Endodermal cell (in vitro differentiated cells): ENCODE data around the gene ACOT7. TPM values are rescaled to one million over a fixed set of nuclear protein-coding genes. Genes with fewer than 3 reads are reported as not detected.
A peak's percentile ranks its signal among the peaks of the same experiment; 100 is the strongest.

Source experiments
- DNase-seq: peaks from one replicate; pipeline ENCODE4 v3.0.0-alpha.2; 2017
- H3K27ac ChIP-seq: 2 replicates; pipeline ENCODE4 v1.5.1; 2013; ENCODE audit warnings: mild to moderate bottlenecking, low read depth, low read length, moderate library complexity
- H3K27me3 ChIP-seq: 2 replicates; pipeline ENCODE4 v1.6.1; 2013; ENCODE audit warnings: mild to moderate bottlenecking, low read length, moderate library complexity; ENCODE audit not compliant: insufficient read depth, control insufficient read depth, poor library complexity, severe bottlenecking
- H3K36me3 ChIP-seq: 2 replicates; pipeline ENCODE4 v1.7.0; 2013; ENCODE audit warnings: mild to moderate bottlenecking, low read length, moderate library complexity; ENCODE audit not compliant: control insufficient read depth, insufficient read depth
- H3K4me1 ChIP-seq: one replicate; pipeline ENCODE4 v1.7.0; 2013; ENCODE audit warnings: low read length; ENCODE audit not compliant: control insufficient read depth, insufficient read depth
- H3K4me3 ChIP-seq: 2 replicates; pipeline ENCODE4 v1.5.1; 2013; ENCODE audit warnings: mild to moderate bottlenecking, low read length, moderate library complexity
- H3K9ac ChIP-seq: 2 replicates; pipeline ENCODE4 v1.6.1; 2013; ENCODE audit warnings: mild to moderate bottlenecking, low read length, moderate library complexity; ENCODE audit not compliant: poor library complexity, severe bottlenecking; ENCODE audit errors: extremely low read depth
- H3K9me3 ChIP-seq: 2 replicates; pipeline ENCODE4 v1.6.1; 2013; ENCODE audit warnings: mild to moderate bottlenecking, low read length, moderate library complexity; ENCODE audit not compliant: control insufficient read depth
- H3K27ac Mint-ChIP-seq: 2 replicates; pipeline ENCODE4 v1.8.0; 2020; ENCODE audit warnings: mixed read lengths
- H3K27me3 Mint-ChIP-seq: 2 replicates; pipeline ENCODE4 v1.8.0; 2021; ENCODE audit warnings: mild to moderate bottlenecking, mixed read lengths; ENCODE audit not compliant: insufficient read depth
- H3K36me3 Mint-ChIP-seq: 2 replicates; pipeline ENCODE4 v1.8.0; 2020; ENCODE audit warnings: low read depth, mixed read lengths
- H3K4me1 Mint-ChIP-seq: 2 replicates; pipeline ENCODE4 v1.8.0; 2020; ENCODE audit warnings: mixed read lengths
- H3K4me3 Mint-ChIP-seq: 2 replicates; pipeline ENCODE4 v1.8.0; 2020; ENCODE audit warnings: mild to moderate bottlenecking, moderate library complexity, mixed read lengths
- H3K9me3 Mint-ChIP-seq: 2 replicates; pipeline ENCODE4 v1.8.0; 2020; ENCODE audit warnings: mild to moderate bottlenecking, mixed read lengths
- WGBS, 2 experiments: methylation state at CpG; one replicate each; pipeline versions ENCODE4 v1.1.5 to v1.1.7; 2013; ENCODE audit warnings: missing lambda C conversion rate in 2 of 2, mixed read lengths in 1 of 2; ENCODE audit not compliant: insufficient coverage in 1 of 2, insufficient read length in 1 of 2; 5-methylcytosine and 5-hydroxymethylcytosine counted together
- total RNA-seq, 2 donors: library from RNA; stranded (reverse); fragmentation: NEBNext Ultra II Directional in 1 of 2; extraction: Animal tissue kit (Norgen Biotek cat#: 25700) in 1 of 2; gene quantifications; 2 replicates in 1 of 2; 3 replicates in 1 of 2; pipeline ENCODE4 v1.2.1, GENCODE V29; 2021
- TF ChIP-seq, protein P1 (sequence below): fragments of 200-600 bp; sonication (generic); conservative IDR thresholded peaks from 2 replicates; pipeline ENCODE4 v1.5.0; 2021; ENCODE audit warnings: antibody characterized with exemption, mild to moderate bottlenecking

The ACOT7 gene
- total RNA-seq, 2 donors from 2014 or later: 51.3 to 70.7 TPM

DNA sequence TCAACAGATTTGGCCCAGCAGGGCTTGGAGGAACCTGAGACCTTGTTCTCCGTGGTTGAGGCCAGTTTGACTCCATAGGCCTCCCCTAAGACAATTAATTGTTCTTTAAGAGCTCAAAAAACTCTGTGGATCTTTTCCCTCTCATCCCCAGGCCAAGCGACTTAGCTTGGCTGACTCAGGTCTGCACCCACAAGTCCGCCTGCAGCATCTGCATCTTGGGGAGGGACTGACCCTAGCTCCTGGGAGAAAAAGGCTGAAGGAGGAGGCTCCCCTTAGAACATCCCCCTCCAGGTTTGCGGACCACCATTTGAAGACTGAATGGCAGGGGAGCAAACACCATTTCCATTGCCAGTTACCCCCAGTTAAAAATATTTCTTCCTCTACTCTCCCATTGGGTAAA, 27.7 kb upstream of the ACOT7 start:
- Mint-ChIP-seq H3K27me3 (peaks cover 94% of the 10 kb centered on the region), H3K4me3 (no peak overlapping the region), H3K27ac (no peak overlapping the region), H3K9me3 (no peaks in the 10 kb centered on the region), H3K36me3 (no peaks in the 10 kb centered on the region), H3K4me1 (peaks cover 6% of the 10 kb centered on the region)
- DNase-seq: no peak
- H3K27me3 ChIP-seq: peaks cover 100% of the 10 kb centered on the region
- H3K9me3 ChIP-seq: no peaks in the 10 kb centered on the region
- H3K27ac ChIP-seq: no peak overlapping the region
- no peak overlapping the region for H3K9ac ChIP-seq
- WGBS, 2 experiments: 38 to 68% methylated on average over 3 to 4 of the region's 4 CpGs
- no peaks in the 10 kb centered on the region for H3K36me3 ChIP-seq
- peaks cover 4% of the 10 kb centered on the region for H3K4me1 ChIP-seq
- TF ChIP-seq, protein P1, sequence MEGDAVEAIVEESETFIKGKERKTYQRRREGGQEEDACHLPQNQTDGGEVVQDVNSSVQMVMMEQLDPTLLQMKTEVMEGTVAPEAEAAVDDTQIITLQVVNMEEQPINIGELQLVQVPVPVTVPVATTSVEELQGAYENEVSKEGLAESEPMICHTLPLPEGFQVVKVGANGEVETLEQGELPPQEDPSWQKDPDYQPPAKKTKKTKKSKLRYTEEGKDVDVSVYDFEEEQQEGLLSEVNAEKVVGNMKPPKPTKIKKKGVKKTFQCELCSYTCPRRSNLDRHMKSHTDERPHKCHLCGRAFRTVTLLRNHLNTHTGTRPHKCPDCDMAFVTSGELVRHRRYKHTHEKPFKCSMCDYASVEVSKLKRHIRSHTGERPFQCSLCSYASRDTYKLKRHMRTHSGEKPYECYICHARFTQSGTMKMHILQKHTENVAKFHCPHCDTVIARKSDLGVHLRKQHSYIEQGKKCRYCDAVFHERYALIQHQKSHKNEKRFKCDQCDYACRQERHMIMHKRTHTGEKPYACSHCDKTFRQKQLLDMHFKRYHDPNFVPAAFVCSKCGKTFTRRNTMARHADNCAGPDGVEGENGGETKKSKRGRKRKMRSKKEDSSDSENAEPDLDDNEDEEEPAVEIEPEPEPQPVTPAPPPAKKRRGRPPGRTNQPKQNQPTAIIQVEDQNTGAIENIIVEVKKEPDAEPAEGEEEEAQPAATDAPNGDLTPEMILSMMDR: no peak
- no peak overlapping the region for H3K4me3 ChIP-seq

DNA sequence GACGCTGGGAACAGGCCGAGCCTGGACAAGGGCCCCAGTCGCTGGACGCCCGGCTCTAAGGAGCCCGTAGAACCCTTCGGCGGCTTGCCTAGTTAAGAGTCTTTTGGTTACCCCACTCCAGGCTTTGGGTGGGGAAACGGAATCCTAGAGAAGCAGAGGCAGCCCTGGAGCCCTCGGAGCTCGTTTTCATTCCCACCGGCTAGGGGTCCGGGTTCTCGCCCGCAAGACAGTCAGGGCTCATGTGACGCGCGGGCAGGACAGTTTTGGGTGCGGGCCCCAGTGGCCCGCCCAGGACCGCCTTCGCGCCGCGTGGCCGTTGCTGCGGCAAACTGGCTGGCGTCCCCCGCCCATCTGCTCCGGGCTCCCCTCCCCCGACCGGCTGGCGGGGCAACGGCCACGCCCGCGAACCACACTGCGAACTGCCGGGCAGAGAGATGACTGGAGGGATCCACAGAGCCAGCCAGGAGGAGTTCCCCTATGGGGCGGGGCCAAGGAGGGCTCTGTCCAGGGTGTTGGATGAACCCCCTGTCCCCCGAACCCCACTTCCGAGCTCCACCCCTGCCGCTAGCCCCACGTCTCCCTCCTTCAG, 27.0 kb upstream of the ACOT7 start:
- H3K36me3 ChIP-seq: no peaks in the 10 kb centered on the region
- Mint-ChIP-seq H3K4me1 (peaks cover 6% of the 10 kb centered on the region), H3K9me3 (no peaks in the 10 kb centered on the region), H3K36me3 (no peaks in the 10 kb centered on the region), H3K27me3 (peaks cover 94% of the 10 kb centered on the region), H3K27ac (no peak overlapping the region), H3K4me3 (peak overlapping the region; percentile 26)
- H3K9ac ChIP-seq: no peak overlapping the region
- no peak overlapping the region for H3K27ac ChIP-seq
- no peaks in the 10 kb centered on the region for H3K9me3 ChIP-seq
- peaks cover 100% of the 10 kb centered on the region for H3K27me3 ChIP-seq
- 19 to 23% methylated on average over 11 to 44 of the region's 44 CpGs for whole genome bisulfite sequencing, 2 experiments
- H3K4me1 ChIP-seq: peaks cover 4% of the 10 kb centered on the region
- TF ChIP-seq, protein P1: no peak
- H3K4me3 ChIP-seq: no peak overlapping the region
- DNase-seq: peak; percentile 76

DNA sequence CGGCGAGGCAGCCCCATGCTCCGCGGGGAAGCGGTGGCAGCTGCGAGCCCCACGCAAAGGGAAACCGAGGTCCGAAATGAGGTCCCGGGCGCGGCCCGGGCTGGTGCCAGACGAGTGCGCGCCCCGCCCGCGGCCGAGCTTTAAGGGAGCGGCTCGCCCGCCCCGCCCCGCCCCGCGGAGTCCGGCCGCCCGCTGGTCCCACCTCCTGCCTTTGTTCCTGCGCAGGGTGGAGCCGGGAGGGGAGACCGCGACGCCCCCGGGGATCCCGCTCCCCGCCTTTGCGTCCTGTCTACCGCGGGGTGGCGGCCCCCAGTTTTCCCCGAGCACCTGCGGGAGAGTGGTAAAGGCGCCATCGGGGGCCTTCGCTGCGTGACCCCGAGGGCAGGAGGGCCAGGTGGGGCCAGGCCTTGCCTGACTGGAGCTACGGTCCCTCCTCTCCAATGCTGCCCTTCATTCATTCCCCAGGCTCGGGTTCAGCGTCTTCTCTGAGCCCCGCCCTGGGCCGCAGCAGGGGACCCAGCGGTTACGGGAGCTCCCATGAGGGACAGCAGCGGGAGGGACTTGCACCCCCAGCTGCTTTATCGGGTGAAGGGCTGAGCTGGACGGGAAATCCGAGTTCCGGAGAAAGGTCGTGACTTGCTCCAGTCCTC, 26.4 kb upstream of the ACOT7 start, which contains the start of gene HES2:
Gene HES2, minus strand, starts transcription at position 116 of the 650 bp plus-strand sequence. Its CDS starts 99 bp downstream, at position 17.
- Mint-ChIP-seq H3K27me3 (peaks cover 94% of the 10 kb centered on the region), H3K9me3 (no peaks in the 10 kb centered on the region), H3K4me3 (peak within 1 kb of the TSS; percentile 37), H3K36me3 (no peaks in the 10 kb centered on the region), H3K27ac (no peak within 1 kb of the TSS), H3K4me1 (peaks cover 6% of the 10 kb centered on the region)
- Histone ChIP-seq H3K4me1 (peaks cover 4% of the 10 kb centered on the region), H3K9me3 (no peaks in the 10 kb centered on the region), H3K27ac (no peak within 1 kb of the TSS), H3K27me3 (peaks cover 100% of the 10 kb centered on the region), H3K4me3 (no peak within 1 kb of the TSS), H3K36me3 (no peaks in the 10 kb centered on the region), H3K9ac (no peak within 1 kb of the TSS)
- 1 to 2% methylated on average over 18 to 62 of the region's 62 CpGs for WGBS, 2 experiments
- peak; percentile 87 for DNase-seq
- TF ChIP-seq, protein P1: no peak
